Activated CD8-positive, alpha-beta memory T cell treated with anti-CD3 and anti-CD28 coated beads, Interleukin-2, amount 50 U/mL, for 24 hours (primary cell): ENCODE measurements around the gene DGKH.

Source experiments
- DNase-seq: peaks from one replicate; pipeline ENCODE4 v3.0.0-alpha.2; 2020; ENCODE audit errors: extremely low read depth

DGKH gene

GRCh38 chr13:42275098-42275471, 226.6 kb downstream of the DGKH start:
- DNase-seq = no peak

GRCh38 chr13:42275506-42275905, 227.1 kb downstream of the DGKH start:
- DNase-seq = no peak

- DNase-seq = no peak
Observed at GRCh38 chr13:42276683-42277082, 228.2 kb downstream of the DGKH start.

GRCh38 chr13:42277618-42278276, 229.3 kb downstream of the DGKH start:
- no peak for DNase-seq

GRCh38 chr13:42279080-42279479, 230.6 kb downstream of the DGKH start:
- DNase-seq = no peak

- DNase-seq = no peak
Observed at GRCh38 chr13:42279986-42280385, 231.5 kb downstream of the DGKH start.

- DNase-seq = no peak
Observed at GRCh38 chr13:42280537-42280936, 232.1 kb downstream of the DGKH start.

- DNase-seq = no peak
Observed at GRCh38 chr13:42283574-42283973, 235.1 kb downstream of the DGKH start.

- no peak for DNase-seq
Observed at GRCh38 chr13:42284068-42284467, 235.6 kb downstream of the DGKH start.
